Measurements from ENCODE around the gene KYAT1.

DNA sequence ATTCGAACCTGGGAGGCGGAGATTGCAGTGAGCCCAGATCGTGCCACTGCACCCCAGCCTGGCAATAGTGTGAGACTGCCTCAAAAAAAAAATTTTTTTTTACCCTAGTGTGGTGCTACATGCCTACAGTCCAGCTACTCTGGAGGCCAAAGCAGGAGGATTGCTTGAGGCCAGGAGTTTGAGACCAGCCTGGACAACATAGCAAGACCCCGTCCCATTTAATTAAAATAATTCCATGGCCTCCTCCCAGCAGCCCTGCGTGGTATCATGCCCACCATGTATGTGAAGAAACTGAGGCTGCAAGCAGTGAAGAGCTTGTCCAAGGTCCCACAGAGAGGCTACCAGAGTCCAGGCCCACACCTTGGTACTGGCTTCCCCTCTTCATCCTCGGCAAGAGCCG lies 19.6 kb upstream of the KYAT1 start:
- TF ChIP-seq CTCF (IDR thresholded peaks at IDR 0.05) (no peak), EZH2 (IDR thresholded peaks at IDR 0.05) (no peak)
